Panc1 (cell line): ENCODE results near the gene KRT10. TPM values are rescaled to one million over a fixed set of nuclear protein-coding genes. Genes with fewer than 3 reads are reported as not detected.

Experiments used
- ATAC-seq: fragments of 200-7000 bp; cut with Tn5 transposase; 2 replicates; pipeline ENCODE4 v1.9.1; 2020; ENCODE audit warnings: mild to moderate bottlenecking, moderate library complexity
- BruUV-seq: library from RNA; stranded (reverse); fragments of 400-500 nt; replicated peaks from 2 replicates; lab custom pipeline; 2021; lab: Mats Ljungman, UMichigan
- CTCF ChIA-PET: fragments of 300-600 bp; sonication (Branson Sonifier 250); formaldehyde crosslinking; loops from one replicate; lab custom pipeline; 2022; ENCODE audit warnings: antibody characterized with exemption; lab: Charles Lee
- POLR2A ChIA-PET: fragments of 300-600 bp; sonication (Branson Sonifier 250); formaldehyde crosslinking; loops from one replicate; lab custom pipeline; 2022; ENCODE audit warnings: antibody characterized with exemption; lab: Charles Lee
- DNase-seq: peaks from one replicate; pipeline ENCODE4 v3.0.0-alpha.2; 2010; ENCODE audit warnings: low read depth, low spot score
- H3K27ac ChIP-seq: 2 replicates; pipeline ENCODE4 v1.5.1; 2011; ENCODE audit warnings: mild to moderate bottlenecking, low read length, inconsistent platforms
- H3K27me3 ChIP-seq: fragments of 200-500 bp; sonication (Bioruptor generic); 2 replicates; pipeline ENCODE4 v1.6.0; 2014; ENCODE audit warnings: low read length, inconsistent platforms; ENCODE audit not compliant: control insufficient read depth, insufficient read depth
- H3K36me3 ChIP-seq: fragments of 200-500 bp; sonication (Bioruptor generic); 2 replicates; pipeline ENCODE4 v1.5.1; 2014; ENCODE audit warnings: inconsistent platforms, mild to moderate bottlenecking, low read length, moderate library complexity; ENCODE audit not compliant: control insufficient read depth, insufficient read depth
- H3K4me1 ChIP-seq: 2 replicates; pipeline ENCODE4 v1.5.1; 2011; ENCODE audit warnings: inconsistent platforms, mild to moderate bottlenecking, low read length, moderate library complexity; ENCODE audit not compliant: control insufficient read depth, insufficient read depth
- H3K4me3 ChIP-seq, 2 experiments: 2 replicates each; pipeline ENCODE4 v1.5.1; 2011 to 2012; ENCODE audit warnings: low read depth in 2 of 2, low read length in 2 of 2, mild to moderate bottlenecking in 2 of 2, inconsistent platforms in 1 of 2, moderate library complexity in 1 of 2
- H3K9me3 ChIP-seq: fragments of 200-500 bp; sonication (Bioruptor generic); 2 replicates; pipeline ENCODE4 v1.5.1; 2014; ENCODE audit warnings: low read depth, mild to moderate bottlenecking, inconsistent platforms, low read length, moderate library complexity; ENCODE audit not compliant: control insufficient read depth, insufficient read depth
- CTCF ChIP-seq: fragments of 450-650 bp; IDR thresholded peaks from 2 replicates; pipeline ENCODE4 v1.5.1; 2017; ENCODE audit warnings: mild to moderate bottlenecking
- POLR2AphosphoS5 ChIP-seq: IDR thresholded peaks from 2 replicates; pipeline ENCODE4 v1.6.1; 2012; ENCODE audit warnings: mild to moderate bottlenecking, low read depth, low read length, moderate library complexity
- SIN3A ChIP-seq: IDR thresholded peaks from 2 replicates; pipeline ENCODE4 v1.6.1; 2012; ENCODE audit warnings: low read depth, mild to moderate bottlenecking, low read length, moderate library complexity, borderline replicate concordance; ENCODE audit not compliant: insufficient read depth
- TCF7L2 ChIP-seq: IDR thresholded peaks from 2 replicates; pipeline ENCODE4 v1.6.1; 2011; ENCODE audit warnings: mild to moderate bottlenecking, low read depth, low read length, inconsistent platforms
- in situ Hi-C: cut with HindIII; loops from 2 replicates; pipeline ENCODE4 v1.10.0; 2016; ENCODE audit warnings: low sequenced_read_pairs, low pct_unique_long_range_greater_than_20kb
- intact Hi-C: fragments of 100-400 bp; cut with micrococcal nuclease; formaldehyde crosslinking; loops from one replicate; pipeline ENCODE4 v1.10.0; 2022; ENCODE audit not compliant: unreplicated experiment
- total RNA-seq: library from RNA; stranded (reverse); gene quantifications from one replicate; pipeline ENCODE4 v1.2.1, GENCODE V29; 2021; ENCODE audit not compliant: unreplicated experiment
- TF ChIP-seq, protein P1 (sequence below), 2 experiments: IDR thresholded peaks; 2 replicates each; pipeline ENCODE4 v1.6.1; 2011 to 2012; ENCODE audit warnings: low read depth in 2 of 2, control low read depth in 1 of 2, low read length in 1 of 2, mild to moderate bottlenecking in 1 of 2, moderate library complexity in 1 of 2; ENCODE audit not compliant: insufficient read depth in 1 of 2

KRT10 gene
- total RNA-seq, 1 experiment from 2014 or later = 70.8 TPM

- Histone ChIP-seq H3K36me3 (no peaks in the 10 kb centered on the region), H3K4me1 (no peaks in the 10 kb centered on the region), H3K9me3 (no peaks in the 10 kb centered on the region), H3K27ac (no peak overlapping the region), H3K27me3 (peaks cover 15% of the 10 kb centered on the region), H3K4me3 (no peak overlapping the region)
- in situ Hi-C loops = no loop called here
- BruUV-seq = no TSS peak
- POLR2A ChIA-PET = no interaction called here
- intact Hi-C loops = loop anchor here (5.0 kb wide), 1 partner anchor 177 kb away; no protein-coding TSS in a partner anchor
- DNase-seq = no peak
- CTCF ChIA-PET = no interaction called here
- no peak for ATAC-seq
- TF ChIP-seq POLR2AphosphoS5 = no peak
- no peak for TF ChIP-seq CTCF
- TF ChIP-seq SIN3A = no peak
- no peak for TF ChIP-seq TCF7L2
- TF ChIP-seq, protein P1, sequence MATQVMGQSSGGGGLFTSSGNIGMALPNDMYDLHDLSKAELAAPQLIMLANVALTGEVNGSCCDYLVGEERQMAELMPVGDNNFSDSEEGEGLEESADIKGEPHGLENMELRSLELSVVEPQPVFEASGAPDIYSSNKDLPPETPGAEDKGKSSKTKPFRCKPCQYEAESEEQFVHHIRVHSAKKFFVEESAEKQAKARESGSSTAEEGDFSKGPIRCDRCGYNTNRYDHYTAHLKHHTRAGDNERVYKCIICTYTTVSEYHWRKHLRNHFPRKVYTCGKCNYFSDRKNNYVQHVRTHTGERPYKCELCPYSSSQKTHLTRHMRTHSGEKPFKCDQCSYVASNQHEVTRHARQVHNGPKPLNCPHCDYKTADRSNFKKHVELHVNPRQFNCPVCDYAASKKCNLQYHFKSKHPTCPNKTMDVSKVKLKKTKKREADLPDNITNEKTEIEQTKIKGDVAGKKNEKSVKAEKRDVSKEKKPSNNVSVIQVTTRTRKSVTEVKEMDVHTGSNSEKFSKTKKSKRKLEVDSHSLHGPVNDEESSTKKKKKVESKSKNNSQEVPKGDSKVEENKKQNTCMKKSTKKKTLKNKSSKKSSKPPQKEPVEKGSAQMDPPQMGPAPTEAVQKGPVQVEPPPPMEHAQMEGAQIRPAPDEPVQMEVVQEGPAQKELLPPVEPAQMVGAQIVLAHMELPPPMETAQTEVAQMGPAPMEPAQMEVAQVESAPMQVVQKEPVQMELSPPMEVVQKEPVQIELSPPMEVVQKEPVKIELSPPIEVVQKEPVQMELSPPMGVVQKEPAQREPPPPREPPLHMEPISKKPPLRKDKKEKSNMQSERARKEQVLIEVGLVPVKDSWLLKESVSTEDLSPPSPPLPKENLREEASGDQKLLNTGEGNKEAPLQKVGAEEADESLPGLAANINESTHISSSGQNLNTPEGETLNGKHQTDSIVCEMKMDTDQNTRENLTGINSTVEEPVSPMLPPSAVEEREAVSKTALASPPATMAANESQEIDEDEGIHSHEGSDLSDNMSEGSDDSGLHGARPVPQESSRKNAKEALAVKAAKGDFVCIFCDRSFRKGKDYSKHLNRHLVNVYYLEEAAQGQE (IDR thresholded peaks at IDR 0.05; ENCODE audit: insufficient read depth in 1 of 2, low read depth in 2 of 2, low read length in 1 of 2) = no peak
Measured at GRCh38 chr17:40793832-40794231, 28.6 kb downstream of the KRT10 start.

DNA sequence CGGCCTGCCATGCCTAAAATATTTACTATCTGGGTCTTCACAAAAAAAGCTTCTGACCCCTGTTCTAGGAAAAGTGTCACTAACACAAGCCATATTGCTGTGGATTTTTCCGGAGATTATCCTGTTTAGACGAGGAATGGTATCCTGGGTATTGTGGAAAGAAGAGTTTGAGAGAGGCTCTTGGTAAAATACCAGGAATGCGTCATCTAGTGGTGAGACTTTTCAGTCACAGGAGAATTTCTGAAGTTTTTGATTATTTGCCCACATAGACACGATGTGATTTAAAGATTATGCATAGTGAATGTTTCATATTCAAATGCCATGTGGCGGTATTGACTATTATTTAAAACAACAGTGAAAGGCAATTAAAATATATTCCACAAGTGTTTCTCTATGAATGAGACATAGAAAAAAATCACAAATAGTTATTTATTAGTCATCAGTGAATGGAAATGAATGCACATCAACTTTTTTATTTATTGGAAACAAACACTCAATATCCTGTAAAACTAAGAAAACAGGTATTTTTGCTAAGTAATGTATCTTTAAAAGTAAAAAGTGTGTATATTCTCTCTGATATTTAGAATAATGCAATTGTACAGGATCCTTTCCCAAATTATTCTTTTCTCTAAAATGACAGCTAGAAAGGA lies 30.5 kb downstream of the KRT10 start:
- in situ Hi-C loops = no loop called here
- H3K36me3 ChIP-seq = no peaks in the 10 kb centered on the region
- CTCF ChIA-PET = interaction anchor here (0.6 kb wide), 1 partner anchor 340 kb away, joined by 3 read pairs; no protein-coding TSS in a partner anchor
- ATAC-seq (no peak), DNase-seq (peak; percentile 4)
- intact Hi-C loops = loop anchor here (5.0 kb wide), 1 partner anchor 175 kb away; no protein-coding TSS in a partner anchor
- H3K4me3 ChIP-seq = no peak overlapping the region
- TF ChIP-seq SIN3A (no peak), CTCF (peak; percentile 74; the same call in 1 of the 2 replicates)
- H3K27ac ChIP-seq = no peak overlapping the region
- H3K9me3 ChIP-seq = no peaks in the 10 kb centered on the region
- no TSS peak for BruUV-seq
- H3K27me3 ChIP-seq = peaks cover 11% of the 10 kb centered on the region
- POLR2A ChIA-PET = no interaction called here
- no peaks in the 10 kb centered on the region for H3K4me1 ChIP-seq
